CD14-positive monocyte (primary cell): ENCODE results near the gene DUSP11. TPM values are rescaled to one million over a fixed set of nuclear protein-coding genes. Genes with fewer than 3 reads are reported as not detected.

ENCODE experiments used
- DNase-seq, 3 donors: peaks; one replicate each; pipeline ENCODE4 v3.0.0-alpha.2; 2011 to 2022
- H2AFZ ChIP-seq: 2 replicates; pipeline ENCODE4 v1.6.0; 2012; ENCODE audit warnings: mild to moderate bottlenecking, low read depth, low read length, inconsistent platforms; ENCODE audit not compliant: insufficient read depth, poor library complexity, severe bottlenecking
- H3K27ac ChIP-seq, 2 donors: 1 replicate in 1 of 2; 2 replicates in 1 of 2; pipeline ENCODE4 v1.5.1; 2012 to 2013; ENCODE audit warnings: low read length in 2 of 2, control low read depth in 1 of 2, inconsistent platforms in 1 of 2, low read depth in 1 of 2, mild to moderate bottlenecking in 1 of 2
- H3K27me3 ChIP-seq, 2 donors: one replicate each; pipeline versions ENCODE4 v1.6.0 to v1.6.1; 2011 to 2013; ENCODE audit warnings: low read length in 2 of 2; ENCODE audit not compliant: control insufficient read depth in 2 of 2, insufficient read depth in 2 of 2
- H3K36me3 ChIP-seq, 2 donors: replicated peaks in 1 of 2; 1 replicate in 1 of 2; 2 replicates in 1 of 2; pipeline versions ENCODE4 v1.5.1 to v1.6.1; 2012 to 2013; ENCODE audit warnings: low read length in 2 of 2, control low read depth in 1 of 2, inconsistent platforms in 1 of 2, mild to moderate bottlenecking in 1 of 2; ENCODE audit not compliant: insufficient read depth in 2 of 2, control insufficient read depth in 1 of 2
- H3K4me1 ChIP-seq, 2 donors: 1 replicate in 1 of 2; 2 replicates in 1 of 2; pipeline versions ENCODE4 v1.5.1 to v1.6.1; 2012 to 2013; ENCODE audit warnings: low read length in 2 of 2, control low read depth in 1 of 2, inconsistent platforms in 1 of 2, mild to moderate bottlenecking in 1 of 2, moderate library complexity in 1 of 2; ENCODE audit not compliant: insufficient read depth in 2 of 2, control insufficient read depth in 1 of 2
- H3K4me2 ChIP-seq: replicated peaks from 2 replicates; pipeline ENCODE3; 2012; ENCODE audit warnings: low read length, moderate library complexity, mild to moderate bottlenecking; ENCODE audit not compliant: poor library complexity, severe bottlenecking; ENCODE audit errors: extremely low read depth
- H3K4me3 ChIP-seq, 3 experiments: fragments of 200-600 bp in 1 of 3; sonication (generic) in 1 of 3; replicated peaks in 1 of 3; 1 replicate in 2 of 3; 2 replicates in 1 of 3; pipeline ENCODE4 v1.5.1; 2011 to 2013; ENCODE audit warnings: low read length in 3 of 3, mild to moderate bottlenecking in 3 of 3, control low read depth in 2 of 3, low read depth in 2 of 3, inconsistent platforms in 1 of 3, moderate library complexity in 1 of 3
- H3K79me2 ChIP-seq: 2 replicates; pipeline ENCODE4 v1.6.0; 2012; ENCODE audit warnings: mild to moderate bottlenecking, control low read depth, inconsistent platforms, low read length, moderate library complexity; ENCODE audit not compliant: insufficient read depth
- H3K9ac ChIP-seq: 2 replicates; pipeline ENCODE4 v1.6.0; 2017; ENCODE audit warnings: low read length, mild to moderate bottlenecking; ENCODE audit not compliant: insufficient read depth, poor library complexity, severe bottlenecking
- H3K9me3 ChIP-seq, 2 donors: replicated peaks in 1 of 2; 1 replicate in 1 of 2; 2 replicates in 1 of 2; pipeline versions ENCODE4 v1.5.1 to v1.6.1; 2012 to 2013; ENCODE audit warnings: low read length in 2 of 2, control low read depth in 1 of 2; ENCODE audit not compliant: control insufficient read depth in 1 of 2, insufficient read depth in 1 of 2
- H4K20me1 ChIP-seq: 2 replicates; pipeline ENCODE4 v1.6.0; 2012; ENCODE audit warnings: mild to moderate bottlenecking, low read length, control low read depth, moderate library complexity; ENCODE audit not compliant: insufficient read depth
- H3K27ac Mint-ChIP-seq, 7 donors: one replicate each; pipeline ENCODE4 v1.8.0; 2020; ENCODE audit warnings: mild to moderate bottlenecking in 7 of 7, mixed read lengths in 7 of 7, moderate library complexity in 6 of 7, inconsistent platforms in 2 of 7
- H3K27me3 Mint-ChIP-seq, 3 donors: one replicate each; pipeline ENCODE4 v1.8.0; 2021 to 2022; ENCODE audit warnings: low read depth in 3 of 3, mild to moderate bottlenecking in 3 of 3, mixed read lengths in 3 of 3, moderate library complexity in 3 of 3, inconsistent platforms in 1 of 3
- H3K36me3 Mint-ChIP-seq, 2 donors: one replicate each; pipeline ENCODE4 v1.8.0; 2020; ENCODE audit warnings: mixed read lengths in 2 of 2, inconsistent platforms in 1 of 2, mild to moderate bottlenecking in 1 of 2
- H3K4me1 Mint-ChIP-seq: one replicate; pipeline ENCODE4 v1.8.0; 2020; ENCODE audit warnings: mild to moderate bottlenecking, mixed read lengths
- H3K4me3 Mint-ChIP-seq, 2 donors: one replicate each; pipeline ENCODE4 v1.8.0; 2020; ENCODE audit warnings: mild to moderate bottlenecking in 2 of 2, mixed read lengths in 2 of 2, moderate library complexity in 1 of 2
- H3K9me3 Mint-ChIP-seq, 7 donors: one replicate each; pipeline ENCODE4 v1.8.0; 2020 to 2022; ENCODE audit warnings: mixed read lengths in 7 of 7, mild to moderate bottlenecking in 6 of 7, moderate library complexity in 6 of 7, inconsistent platforms in 2 of 7
- WGBS: methylation state at CpG from one replicate; pipeline ENCODE4 v1.1.5; 2013; ENCODE audit warnings: missing lambda C conversion rate; ENCODE audit not compliant: insufficient coverage; 5-methylcytosine and 5-hydroxymethylcytosine counted together
- intact Hi-C, 2 donors: fragments of 100-400 bp; cut with micrococcal nuclease; formaldehyde crosslinking; loops; one replicate each; pipeline versions ENCODE4 v1.15.0 to v1.15.1; 2023
- polyA plus RNA-seq, 3 donors: library from polyadenylated mRNA; depleted of rRNA in 1 of 3; unstranded in 2 of 3; stranded (reverse) in 1 of 3; fragments of 300-500 nt in 2 of 3; fragments of >200 nt in 1 of 3; fragmentation: Illumina TruSeq in 2 of 3; gene quantifications; 1 replicate in 2 of 3; 2 replicates in 1 of 3; pipeline ENCODE4 v1.2.3, GENCODE V29; 2012 to 2021
- TF ChIP-seq, protein P1 (sequence below): fragments of 200-600 bp; IDR thresholded peaks from one replicate; pipeline ENCODE4 v1.8.0; 2022; ENCODE audit warnings: antibody characterized with exemption, mild to moderate bottlenecking

Gene DUSP11
- polyA plus RNA-seq, 3 donors = 9.9 to 25.7 (median 23.1) TPM

DNA sequence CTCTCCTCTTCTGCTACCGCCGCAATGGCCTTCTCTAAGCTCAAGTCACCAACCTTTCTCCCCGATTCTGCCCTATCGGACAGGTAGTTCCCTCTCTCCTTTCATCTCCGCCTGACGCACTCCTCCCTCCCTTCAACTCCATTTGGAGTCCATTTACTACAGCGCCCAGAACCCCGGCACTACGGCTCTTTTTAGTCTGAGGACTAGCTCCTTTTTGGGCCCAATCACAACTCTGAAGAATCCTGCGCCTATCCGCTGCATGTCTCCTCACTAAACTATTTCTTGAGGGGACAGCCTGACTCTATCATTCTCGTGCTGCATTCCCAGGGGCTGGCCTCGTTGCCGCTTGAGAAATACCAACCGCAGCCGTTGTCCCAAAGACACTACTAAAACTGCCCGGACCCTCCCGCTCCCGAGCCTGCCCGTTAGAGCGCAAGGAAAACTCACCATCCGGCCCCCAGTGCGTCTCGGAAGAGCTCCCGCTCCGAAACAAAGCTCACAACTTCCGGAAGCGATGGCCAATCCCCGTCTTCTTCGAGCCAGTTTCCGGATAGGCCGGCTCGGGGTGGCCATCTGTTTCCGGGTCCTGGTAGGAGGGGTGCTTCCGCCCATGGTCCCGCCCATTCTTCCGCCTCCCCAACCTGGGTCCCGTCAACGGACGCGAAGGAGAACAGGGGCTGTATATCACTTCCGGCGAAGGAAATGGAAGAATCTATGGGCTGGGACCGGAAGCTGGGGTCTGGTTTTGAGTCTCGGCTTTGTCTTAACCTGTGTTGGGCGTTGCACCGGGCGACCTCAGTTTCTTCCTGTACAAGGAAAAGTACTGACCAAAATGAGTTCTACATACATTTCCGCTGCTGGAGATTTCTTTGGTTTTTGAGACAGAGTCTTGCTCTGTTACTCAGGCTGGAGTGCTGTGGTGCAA lies 42.8 kb downstream of the DUSP11 start, which contains the start of gene TPRKB:
Gene TPRKB (minus strand): TSS at position 491 of the 925 bp plus-strand sequence. CDS start 2,776 bp downstream, outside the sequence.
- Histone ChIP-seq H3K4me2 (peak within 1 kb of the TSS; percentile 89), H3K4me1 (peaks cover 10 to 14% of the 10 kb centered on the region in 2 donors), H3K9me3 (no peaks in the 10 kb centered on the region), H3K27ac (peak within 1 kb of the TSS; percentile 4 to 79), H3K36me3 (peaks cover 20 to 26% of the 10 kb centered on the region in 2 donors), H3K4me3 (peak within 1 kb of the TSS; percentile 61 to 97 (median 83)), H4K20me1 (no peaks in the 10 kb centered on the region), H3K9ac (peak within 1 kb of the TSS; percentile 76), H3K27me3 (no peaks in the 10 kb centered on the region), H2AFZ (peak within 1 kb of the TSS; percentile 97), H3K79me2 (peaks cover 19% of the 10 kb centered on the region)
- TF ChIP-seq, protein P1, sequence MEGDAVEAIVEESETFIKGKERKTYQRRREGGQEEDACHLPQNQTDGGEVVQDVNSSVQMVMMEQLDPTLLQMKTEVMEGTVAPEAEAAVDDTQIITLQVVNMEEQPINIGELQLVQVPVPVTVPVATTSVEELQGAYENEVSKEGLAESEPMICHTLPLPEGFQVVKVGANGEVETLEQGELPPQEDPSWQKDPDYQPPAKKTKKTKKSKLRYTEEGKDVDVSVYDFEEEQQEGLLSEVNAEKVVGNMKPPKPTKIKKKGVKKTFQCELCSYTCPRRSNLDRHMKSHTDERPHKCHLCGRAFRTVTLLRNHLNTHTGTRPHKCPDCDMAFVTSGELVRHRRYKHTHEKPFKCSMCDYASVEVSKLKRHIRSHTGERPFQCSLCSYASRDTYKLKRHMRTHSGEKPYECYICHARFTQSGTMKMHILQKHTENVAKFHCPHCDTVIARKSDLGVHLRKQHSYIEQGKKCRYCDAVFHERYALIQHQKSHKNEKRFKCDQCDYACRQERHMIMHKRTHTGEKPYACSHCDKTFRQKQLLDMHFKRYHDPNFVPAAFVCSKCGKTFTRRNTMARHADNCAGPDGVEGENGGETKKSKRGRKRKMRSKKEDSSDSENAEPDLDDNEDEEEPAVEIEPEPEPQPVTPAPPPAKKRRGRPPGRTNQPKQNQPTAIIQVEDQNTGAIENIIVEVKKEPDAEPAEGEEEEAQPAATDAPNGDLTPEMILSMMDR = no peak
- intact Hi-C loops = loop anchor here in 1 of 2 donors (5.0 kb wide), 1 partner anchor 505 kb away; the partner anchor contains the start of genes CCT7 and PRADC1
- H3K27ac Mint-ChIP-seq = peak within 1 kb of the TSS; percentile 65 to 92 (median 90)
- peaks cover 0 to 5% (median 5%) of the 10 kb centered on the region in 3 donors for H3K27me3 Mint-ChIP-seq
- peaks cover 28 to 33% of the 10 kb centered on the region in 2 donors for H3K36me3 Mint-ChIP-seq
- peaks cover 17% of the 10 kb centered on the region for H3K4me1 Mint-ChIP-seq
- peaks cover 2 to 16% (median 10%) of the 10 kb centered on the region in 7 donors for H3K9me3 Mint-ChIP-seq
- under 1% methylated on average over 43 of the region's 49 CpGs for WGBS
- peak; percentile 94 to 96 (median 95) for DNase-seq
- H3K4me3 Mint-ChIP-seq = peak within 1 kb of the TSS; percentile 96 to 98

DNA sequence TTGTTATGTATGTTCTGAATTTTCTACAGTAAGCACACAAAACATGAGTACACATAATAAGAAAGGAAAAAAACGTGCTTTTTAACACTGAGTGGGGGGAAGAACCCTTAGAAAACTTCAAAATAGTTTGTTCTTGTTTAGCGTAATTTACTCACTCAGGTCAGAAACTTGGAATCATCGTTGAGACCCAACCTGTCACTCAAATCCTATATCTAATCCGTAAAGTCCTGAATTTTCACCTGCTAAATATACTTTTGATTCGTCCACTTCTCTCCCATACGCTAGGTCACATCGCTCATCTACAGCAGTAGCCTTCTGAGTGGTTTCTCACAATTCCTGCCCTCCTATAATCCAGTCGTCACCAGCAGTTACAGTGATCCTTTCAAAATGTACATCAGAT lies 43.5 kb downstream of the DUSP11 start:
- WGBS = 4% methylated on average over 6 of the region's 8 CpGs
- peaks cover 0 to 5% (median 5%) of the 10 kb centered on the region in 3 donors for H3K27me3 Mint-ChIP-seq
- intact Hi-C loops = loop anchor here in 1 of 2 donors (5.0 kb wide), 1 partner anchor 504 kb away; the partner anchor contains the start of genes CCT7 and PRADC1

More for the DNA sequence above, 43.5 kb downstream of the DUSP11 start:
- H3K36me3 Mint-ChIP-seq = peaks cover 32 to 33% of the 10 kb centered on the region in 2 donors
- Histone ChIP-seq H3K79me2 (peaks cover 19% of the 10 kb centered on the region), H3K9me3 (no peaks in the 10 kb centered on the region), H3K4me2 (peak overlapping the region; percentile 89), H4K20me1 (no peaks in the 10 kb centered on the region), H3K27ac (peak overlapping the region in 1 of 2 donors; percentile 79), H3K36me3 (peaks cover 27 to 33% of the 10 kb centered on the region in 2 donors), H2AFZ (peak overlapping the region; percentile 97), H3K27me3 (no peaks in the 10 kb centered on the region), H3K4me3 (peak overlapping the region; percentile 61 to 97 (median 83)), H3K9ac (peak overlapping the region; percentile 76), H3K4me1 (peaks cover 10 to 14% of the 10 kb centered on the region in 2 donors)
- peaks cover 2 to 16% (median 9%) of the 10 kb centered on the region in 7 donors for H3K9me3 Mint-ChIP-seq
- peak overlapping the region in 5 of 7 donors; percentile 87 to 92 (median 91) for H3K27ac Mint-ChIP-seq
- peak overlapping the region; percentile 96 to 98 for H3K4me3 Mint-ChIP-seq
- TF ChIP-seq, protein P1 = no peak
- DNase-seq = no peak
- H3K4me1 Mint-ChIP-seq = peaks cover 17% of the 10 kb centered on the region
